HepG2 (cell line): Measurements from ENCODE around the gene PRCD. TPM values are rescaled to one million over a fixed set of nuclear protein-coding genes. Genes with fewer than 3 reads are reported as not detected.

Source experiments
- ADNP ChIP-seq: sonication (generic); formaldehyde crosslinking; IDR thresholded peaks from 2 replicates; pipeline ENCODE4 v1.4.0; 2020; ENCODE audit warnings: missing genetic modification reagents
- JUNB ChIP-seq: sonication (generic); formaldehyde crosslinking; IDR thresholded peaks from 2 replicates; pipeline ENCODE4 v1.8.0; 2022; ENCODE audit warnings: missing genetic modification reagents, mild to moderate bottlenecking, borderline replicate concordance
- NCOA5 ChIP-seq: sonication (generic); formaldehyde crosslinking; IDR thresholded peaks from 2 replicates; pipeline ENCODE4 v1.4.0; 2020; ENCODE audit warnings: missing genetic modification reagents
- NCOR1 ChIP-seq: fragments of 200-600 bp; sonication (generic); IDR thresholded peaks from 2 replicates; pipeline ENCODE4 v1.7.0; 2017; ENCODE audit warnings: antibody characterized with exemption, low read length, borderline replicate concordance
- PAX8 ChIP-seq: sonication (generic); formaldehyde crosslinking; IDR thresholded peaks from 2 replicates; pipeline ENCODE4 v1.8.0; 2022; ENCODE audit warnings: mild to moderate bottlenecking, missing genetic modification reagents, borderline replicate concordance
- TFDP2 ChIP-seq: sonication (generic); formaldehyde crosslinking; IDR thresholded peaks from 2 replicates; pipeline ENCODE4 v1.4.0; 2020; ENCODE audit warnings: missing genetic modification reagents
- YEATS4 ChIP-seq: sonication (generic); formaldehyde crosslinking; IDR thresholded peaks from 2 replicates; pipeline ENCODE4 v1.4.0; 2020; ENCODE audit warnings: missing genetic modification reagents, borderline replicate concordance
- ZNF326 ChIP-seq: sonication (generic); formaldehyde crosslinking; IDR thresholded peaks from 2 replicates; pipeline ENCODE4 v1.4.0; 2020; ENCODE audit warnings: missing genetic modification reagents, borderline replicate concordance
- ZNF432 ChIP-seq: sonication (generic); formaldehyde crosslinking; IDR thresholded peaks from 2 replicates; pipeline ENCODE4 v1.5.0; 2020; ENCODE audit warnings: missing genetic modification reagents, mild to moderate bottlenecking, borderline replicate concordance
- ZNF678 ChIP-seq: sonication (generic); formaldehyde crosslinking; IDR thresholded peaks from 2 replicates; pipeline ENCODE4 v1.4.0; 2020; ENCODE audit warnings: mild to moderate bottlenecking, missing genetic modification reagents
- ZNF746 ChIP-seq: sonication (generic); formaldehyde crosslinking; IDR thresholded peaks from 2 replicates; pipeline ENCODE4 v1.8.0; 2022; ENCODE audit warnings: mild to moderate bottlenecking, missing genetic modification reagents
- ZNF770 ChIP-seq: sonication (generic); formaldehyde crosslinking; IDR thresholded peaks from 2 replicates; pipeline ENCODE4 v1.5.0; 2020; ENCODE audit warnings: mild to moderate bottlenecking, missing genetic modification reagents
- polyA plus RNA-seq, 8 experiments: library from polyadenylated mRNA; depleted of rRNA in 3 of 8; stranded (reverse) in 7 of 8; unstranded in 1 of 8; fragments of >200 nt; fragmentation: Illumina TruSeq in 4 of 8; extraction: Trizol in 4 of 8; gene quantifications; 2 replicates each; pipeline versions ENCODE4 v1.2.1 to v1.2.3, GENCODE V29; 2011 to 2016; ENCODE audit warnings: low read depth in 4 of 8, missing spikeins in 1 of 8, mixed read lengths in 1 of 8; ENCODE audit not compliant: insufficient read depth in 1 of 8
- total RNA-seq, 5 experiments: library from RNA; depleted of rRNA; stranded (reverse); fragments of >200 nt; fragmentation: Illumina TruSeq; extraction: Trizol; gene quantifications; 2 replicates each; pipeline ENCODE4 v1.2.3, GENCODE V29; 2016; ENCODE audit warnings: low read depth in 1 of 5
- TF ChIP-seq, protein P1 (sequence below): sonication (generic); formaldehyde crosslinking; IDR thresholded peaks from one replicate; pipeline ENCODE4 v1.5.1; 2020; ENCODE audit warnings: mild to moderate bottlenecking, missing genetic modification reagents; ENCODE audit errors: not compliant biosample characterization
- TF ChIP-seq, protein P2 (sequence below): sonication (generic); formaldehyde crosslinking; IDR thresholded peaks from 2 replicates; pipeline ENCODE4 v1.5.1; 2020; ENCODE audit warnings: mild to moderate bottlenecking, missing genetic modification reagents, borderline replicate concordance
- TF ChIP-seq, protein P3 (sequence below): sonication (generic); formaldehyde crosslinking; IDR thresholded peaks from 2 replicates; pipeline ENCODE4 v1.8.1; 2023; ENCODE audit warnings: missing genetic modification reagents, mild to moderate bottlenecking, borderline replicate concordance

Gene PRCD
- total and polyA plus RNA-seq, 2 of the 13 experiments (the other 11 are each of a cell fraction or from before 2014, with no cell fraction given): 0.51 TPM; not detected in 1

GRCh38 chr17:76501018-76501826 lies 38.6 kb upstream of the PRCD start, which contains the start of gene RHBDF2 (continued):
- peak; percentile 80 for TF ChIP-seq YEATS4
- no peak for TF ChIP-seq ZNF746 (CRISPR knock-in tag)
- TF ChIP-seq ADNP: no peak
- no peak for TF ChIP-seq PAX8 (CRISPR knock-in tag)
- TF ChIP-seq JUNB: no peak
- TF ChIP-seq, protein P1, sequence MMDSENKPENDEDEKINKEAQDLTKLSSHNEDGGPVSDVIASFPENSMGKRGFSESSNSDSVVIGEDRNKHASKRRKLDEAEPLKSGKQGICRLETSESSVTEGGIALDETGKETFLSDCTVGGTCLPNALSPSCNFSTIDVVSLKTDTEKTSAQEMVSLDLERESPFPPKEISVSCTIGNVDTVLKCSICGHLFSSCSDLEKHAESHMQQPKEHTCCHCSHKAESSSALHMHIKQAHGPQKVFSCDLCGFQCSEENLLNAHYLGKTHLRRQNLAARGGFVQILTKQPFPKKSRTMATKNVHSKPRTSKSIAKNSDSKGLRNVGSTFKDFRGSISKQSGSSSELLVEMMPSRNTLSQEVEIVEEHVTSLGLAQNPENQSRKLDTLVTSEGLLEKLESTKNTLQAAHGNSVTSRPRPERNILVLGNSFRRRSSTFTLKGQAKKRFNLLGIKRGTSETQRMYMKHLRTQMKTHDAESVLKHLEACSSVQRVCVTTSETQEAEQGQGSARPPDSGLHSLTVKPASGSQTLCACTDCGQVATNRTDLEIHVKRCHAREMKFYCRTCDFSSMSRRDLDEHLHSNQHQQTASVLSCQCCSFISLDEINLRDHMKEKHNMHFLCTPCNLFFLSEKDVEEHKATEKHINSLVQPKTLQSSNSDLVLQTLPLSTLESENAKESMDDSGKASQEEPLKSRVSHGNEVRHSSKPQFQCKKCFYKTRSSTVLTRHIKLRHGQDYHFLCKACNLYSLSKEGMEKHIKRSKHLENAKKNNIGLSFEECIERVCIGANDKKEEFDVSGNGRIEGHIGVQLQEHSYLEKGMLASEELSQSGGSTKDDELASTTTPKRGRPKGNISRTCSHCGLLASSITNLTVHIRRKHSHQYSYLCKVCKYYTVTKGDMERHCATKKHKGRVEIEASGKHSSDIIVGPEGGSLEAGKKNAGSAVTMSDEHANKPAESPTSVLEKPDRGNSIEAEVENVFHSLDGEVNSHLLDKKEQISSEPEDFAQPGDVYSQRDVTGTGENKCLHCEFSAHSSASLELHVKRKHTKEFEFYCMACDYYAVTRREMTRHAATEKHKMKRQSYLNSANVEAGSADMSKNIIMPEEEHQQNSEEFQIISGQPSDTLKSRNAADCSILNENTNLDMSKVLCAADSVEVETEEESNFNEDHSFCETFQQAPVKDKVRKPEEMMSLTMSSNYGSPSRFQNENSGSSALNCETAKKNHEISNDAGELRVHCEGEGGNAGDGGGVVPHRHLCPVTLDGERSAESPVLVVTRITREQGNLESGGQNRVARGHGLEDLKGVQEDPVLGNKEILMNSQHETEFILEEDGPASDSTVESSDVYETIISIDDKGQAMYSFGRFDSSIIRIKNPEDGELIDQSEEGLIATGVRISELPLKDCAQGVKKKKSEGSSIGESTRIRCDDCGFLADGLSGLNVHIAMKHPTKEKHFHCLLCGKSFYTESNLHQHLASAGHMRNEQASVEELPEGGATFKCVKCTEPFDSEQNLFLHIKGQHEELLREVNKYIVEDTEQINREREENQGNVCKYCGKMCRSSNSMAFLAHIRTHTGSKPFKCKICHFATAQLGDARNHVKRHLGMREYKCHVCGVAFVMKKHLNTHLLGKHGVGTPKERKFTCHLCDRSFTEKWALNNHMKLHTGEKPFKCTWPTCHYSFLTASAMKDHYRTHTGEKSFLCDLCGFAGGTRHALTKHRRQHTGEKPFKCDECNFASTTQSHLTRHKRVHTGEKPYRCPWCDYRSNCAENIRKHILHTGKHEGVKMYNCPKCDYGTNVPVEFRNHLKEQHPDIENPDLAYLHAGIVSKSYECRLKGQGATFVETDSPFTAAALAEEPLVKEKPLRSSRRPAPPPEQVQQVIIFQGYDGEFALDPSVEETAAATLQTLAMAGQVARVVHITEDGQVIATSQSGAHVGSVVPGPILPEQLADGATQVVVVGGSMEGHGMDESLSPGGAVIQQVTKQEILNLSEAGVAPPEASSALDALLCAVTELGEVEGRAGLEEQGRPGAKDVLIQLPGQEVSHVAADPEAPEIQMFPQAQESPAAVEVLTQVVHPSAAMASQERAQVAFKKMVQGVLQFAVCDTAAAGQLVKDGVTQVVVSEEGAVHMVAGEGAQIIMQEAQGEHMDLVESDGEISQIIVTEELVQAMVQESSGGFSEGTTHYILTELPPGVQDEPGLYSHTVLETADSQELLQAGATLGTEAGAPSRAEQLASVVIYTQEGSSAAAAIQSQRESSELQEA (CRISPR knock-in tag): no peak
- TF ChIP-seq ZNF432: no peak
- no peak for TF ChIP-seq NCOR1
- no peak for TF ChIP-seq NCOA5 (CRISPR knock-in tag)
- TF ChIP-seq, protein P2, sequence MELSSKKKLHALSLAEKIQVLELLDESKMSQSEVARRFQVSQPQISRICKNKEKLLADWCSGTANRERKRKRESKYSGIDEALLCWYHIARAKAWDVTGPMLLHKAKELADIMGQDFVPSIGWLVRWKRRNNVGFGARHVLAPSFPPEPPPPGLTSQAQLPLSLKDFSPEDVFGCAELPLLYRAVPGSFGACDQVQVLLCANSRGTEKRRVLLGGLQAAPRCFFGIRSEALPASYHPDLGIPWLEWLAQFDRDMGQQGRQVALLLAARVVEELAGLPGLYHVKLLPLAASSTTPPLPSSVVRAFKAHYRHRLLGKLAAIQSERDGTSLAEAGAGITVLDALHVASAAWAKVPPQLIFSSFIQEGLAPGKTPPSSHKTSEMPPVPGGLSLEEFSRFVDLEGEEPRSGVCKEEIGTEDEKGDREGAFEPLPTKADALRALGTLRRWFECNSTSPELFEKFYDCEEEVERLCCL (CRISPR knock-in tag): 0 out of 2 replicates have a peak, but pooled peaks have one; percentile 15
- TF ChIP-seq ZNF326 (CRISPR knock-in tag): no peak
- no peak for TF ChIP-seq ZNF678 (CRISPR knock-in tag)
- TF ChIP-seq TFDP2 (CRISPR knock-in tag): peak; percentile 45; the same call in 1 of the 2 replicates
- TF ChIP-seq ZNF770 (CRISPR knock-in tag): peak; percentile 40; the same call in 1 of the 2 replicates
- TF ChIP-seq, protein P3, sequence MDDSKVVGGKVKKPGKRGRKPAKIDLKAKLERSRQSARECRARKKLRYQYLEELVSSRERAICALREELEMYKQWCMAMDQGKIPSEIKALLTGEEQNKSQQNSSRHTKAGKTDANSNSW (CRISPR knock-in tag): 0 out of 2 replicates have a peak, but pooled peaks have one; percentile 14
